HepG2 (cell line): Measurements from ENCODE around the gene OPRD1. TPM values are rescaled to one million over a fixed set of nuclear protein-coding genes. Genes with fewer than 3 reads are reported as not detected.
"Not testable (repeated sequence)": the region's sequence is repeated elsewhere in the genome, so short reads cannot be mapped to it uniquely, and the experiment has no call there.

Source experiments
- ATAC-seq: fragments of 200-7000 bp; cut with Tn5 transposase; 3 replicates; pipeline ENCODE4 v1.9.1; 2020; ENCODE audit warnings: mild to moderate bottlenecking, moderate library complexity
- BruUV-seq: library from RNA; stranded (reverse); fragments of 400-500 nt; replicated peaks from 2 replicates; lab custom pipeline; 2021; lab: Mats Ljungman, UMichigan
- CTCF ChIA-PET: fragments of 300-600 bp; formaldehyde crosslinking; extraction: SDS; loops from one replicate; lab custom pipeline; 2021; ENCODE audit warnings: low total read pairs, inconsistent platforms, low intra/inter-chr PET ratio; lab: Yijun Ruan, JAX
- POLR2A ChIA-PET: fragments of 350-600 bp; sonication (Branson Sonifier 250); formaldehyde crosslinking; loops from one replicate; lab custom pipeline; 2020; ENCODE audit warnings: antibody characterized with exemption, inconsistent platforms; lab: Yijun Ruan, JAX
- DNase-seq: peaks from one replicate; pipeline ENCODE4 v3.0.0-alpha.2; 2015; ENCODE audit warnings: low spot score
- FAIRE-seq: peaks from 3 replicates; lab custom pipeline; 2011; peaks lifted over from hg19 to GRCh38; lab: Jason Lieb, UNC
- H2AFZ ChIP-seq: one replicate; pipeline ENCODE4 v1.6.1; 2011; ENCODE audit warnings: low read length, inconsistent platforms
- H3K27ac ChIP-seq: fragments of 300-600 bp; 3 replicates; pipeline ENCODE4 v1.8.0; 2011; ENCODE audit warnings: mixed run types, mild to moderate bottlenecking, mixed read lengths, low read length, inconsistent platforms; ENCODE audit not compliant: insufficient read depth; ENCODE audit errors: extremely low read length
- H3K27me3 ChIP-seq, 2 experiments: fragments of 200-600 bp in 1 of 2; 2 replicates in 1 of 2; 3 replicates in 1 of 2; pipeline versions ENCODE4 v1.6.0 to v1.8.0; 2011; ENCODE audit warnings: low read length in 2 of 2, mild to moderate bottlenecking in 2 of 2, moderate library complexity in 2 of 2, inconsistent platforms in 1 of 2; ENCODE audit not compliant: insufficient read depth in 2 of 2, control insufficient read depth in 1 of 2
- H3K36me3 ChIP-seq, 2 experiments: fragments of 200-600 bp in 1 of 2; replicated peaks in 1 of 2; 2 replicates in 1 of 2; 3 replicates in 1 of 2; pipeline versions ENCODE4 v1.5.1 to v1.8.0; 2011; ENCODE audit warnings: low read length in 2 of 2, inconsistent platforms in 1 of 2; ENCODE audit not compliant: insufficient read depth in 2 of 2, control insufficient read depth in 1 of 2
- H3K4me1 ChIP-seq: 2 replicates; pipeline ENCODE4 v1.5.1; 2012; ENCODE audit warnings: low read length, inconsistent platforms; ENCODE audit not compliant: insufficient read depth
- H3K4me2 ChIP-seq: 2 replicates; pipeline ENCODE4 v1.6.0; 2011; ENCODE audit warnings: low read depth, low read length, inconsistent platforms
- H3K4me3 ChIP-seq, 3 experiments: fragments of 200-600 bp in 1 of 3; sonication (generic), shearing (Covaris generic) in 1 of 3; replicated peaks in 1 of 3; 2 replicates each; pipeline ENCODE4 v1.5.1; 2011 to 2016; ENCODE audit warnings: low read length in 3 of 3, inconsistent platforms in 2 of 3, low read depth in 2 of 3, mild to moderate bottlenecking in 2 of 3, control low read depth in 1 of 3, mixed read lengths in 1 of 3; ENCODE audit not compliant: insufficient read depth in 1 of 3
- H3K79me2 ChIP-seq: one replicate; pipeline ENCODE4 v1.6.1; 2011; ENCODE audit warnings: low read length, inconsistent platforms; ENCODE audit not compliant: insufficient read depth
- H3K9ac ChIP-seq: 2 replicates; pipeline ENCODE4 v1.6.0; 2011; ENCODE audit warnings: mild to moderate bottlenecking, low read depth, low read length, inconsistent platforms; ENCODE audit not compliant: insufficient read depth
- H3K9me3 ChIP-seq: 2 replicates; pipeline ENCODE4 v1.5.1; 2012; ENCODE audit warnings: mild to moderate bottlenecking, low read length
- H4K20me1 ChIP-seq: 2 replicates; pipeline ENCODE4 v1.6.0; 2011; ENCODE audit warnings: inconsistent platforms, mild to moderate bottlenecking, low read length, moderate library complexity; ENCODE audit not compliant: insufficient read depth
- POLR2G ChIP-seq: fragments of 200-400 bp; formaldehyde crosslinking; IDR thresholded peaks from 2 replicates; pipeline ENCODE4 v1.6.1; 2018; ENCODE audit warnings: mild to moderate bottlenecking, low read depth, low read length, moderate library complexity
- SNAPC5 ChIP-seq: sonication (generic); formaldehyde crosslinking; IDR thresholded peaks from 2 replicates; pipeline ENCODE4 v1.8.1; 2023; ENCODE audit warnings: mild to moderate bottlenecking, missing genetic modification reagents, borderline replicate concordance
- SP2 ChIP-seq: sonication (generic); formaldehyde crosslinking; IDR thresholded peaks from 2 replicates; pipeline ENCODE4 v1.5.1; 2020; ENCODE audit warnings: mild to moderate bottlenecking, missing genetic modification reagents
- ZNF280D ChIP-seq: sonication (generic); formaldehyde crosslinking; IDR thresholded peaks from 2 replicates; pipeline ENCODE4 v1.5.1; 2020; ENCODE audit warnings: mild to moderate bottlenecking, missing genetic modification reagents
- WGBS: methylation state at CpG from one replicate; pipeline ENCODE4 v1.1.6; 2017; ENCODE audit warnings: low lambda C conversion rate; 5-methylcytosine and 5-hydroxymethylcytosine counted together
- in situ Hi-C: cut with HindIII; loops from 2 replicates; pipeline ENCODE4 v1.10.0; 2017; ENCODE audit warnings: low pct_unique_long_range_greater_than_20kb; ENCODE audit not compliant: extremely low pct_ligation_motif_present
- intact Hi-C: fragments of 100-400 bp; cut with micrococcal nuclease; formaldehyde crosslinking; loops from one replicate; pipeline ENCODE4 v1.10.0; 2022; ENCODE audit not compliant: unreplicated experiment
- polyA plus RNA-seq, 8 experiments: library from polyadenylated mRNA; depleted of rRNA in 3 of 8; stranded (reverse) in 7 of 8; unstranded in 1 of 8; fragments of >200 nt; fragmentation: Illumina TruSeq in 4 of 8; extraction: Trizol in 4 of 8; gene quantifications; 2 replicates each; pipeline versions ENCODE4 v1.2.1 to v1.2.3, GENCODE V29; 2011 to 2016; ENCODE audit warnings: low read depth in 4 of 8, missing spikeins in 1 of 8, mixed read lengths in 1 of 8; ENCODE audit not compliant: insufficient read depth in 1 of 8
- total RNA-seq, 5 experiments: library from RNA; depleted of rRNA; stranded (reverse); fragments of >200 nt; fragmentation: Illumina TruSeq; extraction: Trizol; gene quantifications; 2 replicates each; pipeline ENCODE4 v1.2.3, GENCODE V29; 2016; ENCODE audit warnings: low read depth in 1 of 5

The OPRD1 gene
- total and polyA plus RNA-seq, 2 of the 13 experiments (the other 11 are each of a cell fraction or from before 2014, with no cell fraction given) = 0.02 to 0.03 TPM

GRCh38 chr1:28771921-28772320, 40.0 kb upstream of the OPRD1 start:
- H2AFZ ChIP-seq, H3K27me3 ChIP-seq, in situ Hi-C loops, FAIRE-seq, BruUV-seq, H3K27ac ChIP-seq, intact Hi-C loops, H3K9me3 ChIP-seq, H3K79me2 ChIP-seq, H3K4me3 ChIP-seq, DNase-seq, H4K20me1 ChIP-seq, ATAC-seq, H3K4me2 ChIP-seq, CTCF ChIA-PET, H3K9ac ChIP-seq, POLR2A ChIA-PET, H3K4me1 ChIP-seq: not testable (repeated sequence)
- 0 out of 2 replicates have a peak, but pooled peaks have one; percentile 28 for TF ChIP-seq POLR2G
- WGBS = 95% methylated on average over 10 of the region's 10 CpGs
- H3K36me3 ChIP-seq = peaks cover 6 to 17% of the 10 kb centered on the region in 2 experiments; a peak in 4 of 5 replicates

GRCh38 chr1:28773105-28773504, 38.9 kb upstream of the OPRD1 start:
- no peak overlapping the region for H3K4me3 ChIP-seq
- no peak overlapping the region for H2AFZ ChIP-seq
- H3K4me1 ChIP-seq = no peaks in the 10 kb centered on the region
- peaks cover 4% of the 10 kb centered on the region; the same call in 1 of the 2 replicates for H4K20me1 ChIP-seq
- TF ChIP-seq ZNF280D (CRISPR knock-in tag) = no peak
- no peak for TF ChIP-seq SNAPC5 (CRISPR knock-in tag)
- TF ChIP-seq SP2 = no peak
- ChIA-PET CTCF (no interaction called here), POLR2A (no interaction called here)
- H3K36me3 ChIP-seq = peaks cover 6 to 15% of the 10 kb centered on the region in 2 experiments; a peak in 4 of 5 replicates
- peaks cover 2% of the 10 kb centered on the region for H3K79me2 ChIP-seq
- no peak overlapping the region for H3K4me2 ChIP-seq
- DNase-seq (no peak), FAIRE-seq (no peak), ATAC-seq (no peak)
- BruUV-seq = no TSS peak
- WGBS = 98% methylated on average over 3 of the region's 3 CpGs
- in situ Hi-C loops = no loop called here
- intact Hi-C loops = no loop called here
- H3K27ac ChIP-seq = no peak overlapping the region
- H3K9me3 ChIP-seq = no peaks in the 10 kb centered on the region
- no peaks in the 10 kb centered on the region for H3K27me3 ChIP-seq
- no peak overlapping the region for H3K9ac ChIP-seq
